AG09309 (cell line): Measurements from ENCODE around the gene UBR3.
"Not testable (repeated sequence)": the region's sequence is repeated elsewhere in the genome, so short reads cannot be mapped to it uniquely, and the experiment has no call there.

Experiments used
- DNase-seq: peaks from one replicate; pipeline ENCODE4 v3.0.0-alpha.2; 2010; ENCODE audit warnings: low read depth
- H3K4me3 ChIP-seq: 2 replicates; pipeline ENCODE4 v1.5.1; 2011; ENCODE audit warnings: mild to moderate bottlenecking, low read depth, low read length, moderate library complexity; ENCODE audit not compliant: control insufficient read depth
- CTCF ChIP-seq: IDR thresholded peaks from 2 replicates; pipeline ENCODE4 v1.5.1; 2011; ENCODE audit warnings: mild to moderate bottlenecking, low read depth, low read length, inconsistent platforms; ENCODE audit not compliant: insufficient read depth, control insufficient read depth; ENCODE audit errors: missing control alignments

Gene UBR3

GRCh38 chr2:170122883-170123547 lies 295.8 kb downstream of the UBR3 start:
- DNase-seq, result no peak
- H3K4me3 ChIP-seq, result no peak overlapping the region
- TF ChIP-seq CTCF, result no peak

- H3K4me3 ChIP-seq, result no peak overlapping the region
- no peak for TF ChIP-seq CTCF
- no peak for DNase-seq
These were observed 296.3 kb downstream of the UBR3 start for GRCh38 chr2:170123593-170123992.

- DNase-seq, H3K4me3 ChIP-seq: not testable (repeated sequence)
These were observed 299.0 kb downstream of the UBR3 start for GRCh38 chr2:170126138-170126728.
